Mucosa of descending colon (tissue), 3 donors: ENCODE measurements around the gene GPR87. TPM values are rescaled to one million over a fixed set of nuclear protein-coding genes. Genes with fewer than 3 reads are reported as not detected.

Source experiments
- ATAC-seq: fragments of 200-7000 bp; cut with Tn5 transposase; one replicate; pipeline ENCODE4 v1.9.1; 2020; ENCODE audit warnings: mild to moderate bottlenecking, moderate library complexity
- DNase-seq, 3 donors: peaks; one replicate each; pipeline ENCODE4 v3.0.0-alpha.2; 2020
- H3K36me3 ChIP-seq: fragments of 200-600 bp; one replicate; pipeline ENCODE4 v1.8.0; 2021; ENCODE audit warnings: low read depth, mild to moderate bottlenecking
- H3K4me1 ChIP-seq: fragments of 200-600 bp; one replicate; pipeline ENCODE4 v1.8.0; 2021; ENCODE audit warnings: low read depth, mild to moderate bottlenecking
- H3K4me3 ChIP-seq: fragments of 200-600 bp; one replicate; pipeline ENCODE4 v1.8.0; 2021; ENCODE audit warnings: mild to moderate bottlenecking
- H3K9me3 ChIP-seq: fragments of 200-600 bp; one replicate; pipeline ENCODE4 v1.8.0; 2021; ENCODE audit warnings: mild to moderate bottlenecking
- intact Hi-C, 2 donors: fragments of 100-400 bp; cut with DNase I in 1 of 2; cut with micrococcal nuclease in 1 of 2; formaldehyde crosslinking; loops; one replicate each; pipeline versions ENCODE4 v1.11.0 to v1.11.1; 2022; cut with DNase I, micrococcal nuclease
- long read RNA-seq, 2 donors: library from polyadenylated mRNA; unstranded; transcript quantifications; one replicate each; pipeline ENCODE4 v2.0.0, GENCODE V29; 2019 to 2021
- total RNA-seq, 3 donors: library from RNA; stranded (reverse); fragmentation: NEBNext Ultra II Directional in 2 of 3; extraction: Animal tissue kit (Norgen Biotek cat#: 25700) in 2 of 3; gene quantifications; one replicate each; pipeline versions ENCODE4 v1.2.1 to v1.2.4, GENCODE V29; 2021 to 2023
- TF ChIP-seq, protein P1 (sequence below): fragments of 200-600 bp; IDR thresholded peaks from one replicate; pipeline ENCODE4 v1.8.0; 2022; ENCODE audit warnings: antibody characterized with exemption, mild to moderate bottlenecking
- donor health status: DM: no; HTN: no; CAD: no; lungs with moderate emphysema.
- donor health status: DM: no; HTN: no; CAD: no.
- donor health status: DM: no; HTN: yes; CAD: no.

GPR87 gene, protein sequence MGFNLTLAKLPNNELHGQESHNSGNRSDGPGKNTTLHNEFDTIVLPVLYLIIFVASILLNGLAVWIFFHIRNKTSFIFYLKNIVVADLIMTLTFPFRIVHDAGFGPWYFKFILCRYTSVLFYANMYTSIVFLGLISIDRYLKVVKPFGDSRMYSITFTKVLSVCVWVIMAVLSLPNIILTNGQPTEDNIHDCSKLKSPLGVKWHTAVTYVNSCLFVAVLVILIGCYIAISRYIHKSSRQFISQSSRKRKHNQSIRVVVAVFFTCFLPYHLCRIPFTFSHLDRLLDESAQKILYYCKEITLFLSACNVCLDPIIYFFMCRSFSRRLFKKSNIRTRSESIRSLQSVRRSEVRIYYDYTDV
- total RNA-seq, result not detected
- long read RNA-seq, donor 1, result 0 reads
- long read RNA-seq, donor 2, result 0 reads

DNA sequence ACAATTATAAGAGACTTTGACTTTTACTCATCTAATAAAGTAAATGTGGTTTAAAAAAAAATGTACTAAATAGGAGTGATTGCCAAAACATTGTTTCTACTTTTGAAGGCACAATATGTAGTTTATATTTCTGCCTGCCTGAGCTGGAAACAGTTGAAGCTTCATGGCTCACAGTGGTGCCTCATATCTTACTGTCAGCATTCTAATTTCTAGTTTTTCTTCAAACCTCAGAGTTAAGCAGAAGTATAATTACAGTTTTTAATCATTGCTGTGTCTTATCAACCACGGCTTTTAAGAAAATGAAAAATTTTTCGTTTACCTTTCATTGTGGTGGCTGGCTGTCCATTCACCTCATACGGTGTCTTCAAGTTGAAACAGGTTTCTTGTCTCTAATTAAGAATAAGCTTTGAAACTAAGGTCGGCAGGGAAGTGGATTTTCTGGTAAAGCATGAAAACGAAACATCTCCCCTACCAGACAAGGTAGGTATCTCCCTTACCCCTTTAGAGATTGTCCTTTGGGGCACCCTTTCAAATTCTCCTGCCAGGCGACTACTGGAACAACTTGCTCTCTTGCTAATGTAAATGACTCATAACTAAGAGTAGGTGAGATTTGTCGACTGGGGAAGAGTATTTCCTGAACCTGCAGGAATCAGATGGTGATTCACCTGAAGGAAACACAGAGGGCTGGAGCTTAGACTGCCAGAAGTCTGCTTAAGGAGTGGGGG is at the start of gene GPR87:
Gene GPR87 (minus strand): TSS at position 554 of the 725 bp plus-strand sequence. CDS start 16,720 bp downstream, outside the sequence.
- Histone ChIP-seq H3K4me3 (no peak within 1 kb of the TSS), H3K9me3 (no peaks in the 10 kb centered on the region), H3K36me3 (no peaks in the 10 kb centered on the region), H3K4me1 (no peaks in the 10 kb centered on the region)
- TF ChIP-seq, protein P1, sequence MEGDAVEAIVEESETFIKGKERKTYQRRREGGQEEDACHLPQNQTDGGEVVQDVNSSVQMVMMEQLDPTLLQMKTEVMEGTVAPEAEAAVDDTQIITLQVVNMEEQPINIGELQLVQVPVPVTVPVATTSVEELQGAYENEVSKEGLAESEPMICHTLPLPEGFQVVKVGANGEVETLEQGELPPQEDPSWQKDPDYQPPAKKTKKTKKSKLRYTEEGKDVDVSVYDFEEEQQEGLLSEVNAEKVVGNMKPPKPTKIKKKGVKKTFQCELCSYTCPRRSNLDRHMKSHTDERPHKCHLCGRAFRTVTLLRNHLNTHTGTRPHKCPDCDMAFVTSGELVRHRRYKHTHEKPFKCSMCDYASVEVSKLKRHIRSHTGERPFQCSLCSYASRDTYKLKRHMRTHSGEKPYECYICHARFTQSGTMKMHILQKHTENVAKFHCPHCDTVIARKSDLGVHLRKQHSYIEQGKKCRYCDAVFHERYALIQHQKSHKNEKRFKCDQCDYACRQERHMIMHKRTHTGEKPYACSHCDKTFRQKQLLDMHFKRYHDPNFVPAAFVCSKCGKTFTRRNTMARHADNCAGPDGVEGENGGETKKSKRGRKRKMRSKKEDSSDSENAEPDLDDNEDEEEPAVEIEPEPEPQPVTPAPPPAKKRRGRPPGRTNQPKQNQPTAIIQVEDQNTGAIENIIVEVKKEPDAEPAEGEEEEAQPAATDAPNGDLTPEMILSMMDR, result no peak
- intact Hi-C loops, result no loop called here
- DNase-seq (no peak), ATAC-seq (no peak)

DNA sequence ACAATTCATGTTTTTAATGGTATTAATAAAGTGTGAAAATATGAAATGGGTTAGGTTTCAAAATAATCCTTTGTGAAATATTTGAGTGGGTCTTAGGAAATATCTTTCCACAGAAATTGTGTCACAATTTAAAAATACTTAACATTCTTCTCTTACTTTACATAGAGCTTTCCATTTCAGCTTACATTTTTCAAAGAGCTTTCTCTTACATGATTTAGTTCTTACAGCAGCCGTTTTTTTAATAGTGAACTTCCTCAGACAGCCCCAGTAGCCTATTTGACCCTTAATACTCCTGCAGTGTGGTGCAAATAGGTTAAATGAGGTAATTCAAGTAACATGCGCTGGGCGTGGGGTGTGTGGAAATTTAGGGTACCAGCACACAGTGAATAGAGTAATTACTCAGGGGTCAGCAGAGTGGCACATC is 46.1 kb upstream of the GPR87 start:
- DNase-seq (no peak), ATAC-seq (no peak)
- no peaks in the 10 kb centered on the region for H3K4me1 ChIP-seq
- intact Hi-C loops, result no loop called here
- no peak overlapping the region for H3K4me3 ChIP-seq
- H3K9me3 ChIP-seq, result no peaks in the 10 kb centered on the region
- TF ChIP-seq, protein P1, result no peak
- no peaks in the 10 kb centered on the region for H3K36me3 ChIP-seq

DNA sequence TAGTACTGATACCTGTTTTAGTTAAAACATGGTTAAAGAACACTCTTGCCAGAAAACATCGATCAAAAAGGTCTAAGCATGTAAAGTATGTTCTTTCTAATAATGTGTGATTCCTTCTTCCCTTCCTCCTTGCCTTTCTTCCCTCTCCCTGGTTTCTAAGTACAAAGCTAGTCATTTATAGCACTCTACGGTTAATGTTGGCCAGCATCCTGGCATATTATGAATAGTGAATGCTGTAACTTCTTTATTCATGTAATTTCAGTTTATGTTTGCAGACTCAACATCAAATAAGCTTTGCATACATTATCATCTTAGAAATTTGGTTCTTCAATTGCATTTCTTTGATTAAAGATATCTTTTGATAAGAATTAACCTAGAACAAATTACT is 40.8 kb upstream of the GPR87 start:
- Histone ChIP-seq H3K4me1 (no peaks in the 10 kb centered on the region), H3K4me3 (no peak overlapping the region), H3K9me3 (no peaks in the 10 kb centered on the region), H3K36me3 (no peaks in the 10 kb centered on the region)
- ATAC-seq, result no peak
- no peak for DNase-seq
- intact Hi-C loops, result no loop called here
- TF ChIP-seq, protein P1, result no peak

DNA sequence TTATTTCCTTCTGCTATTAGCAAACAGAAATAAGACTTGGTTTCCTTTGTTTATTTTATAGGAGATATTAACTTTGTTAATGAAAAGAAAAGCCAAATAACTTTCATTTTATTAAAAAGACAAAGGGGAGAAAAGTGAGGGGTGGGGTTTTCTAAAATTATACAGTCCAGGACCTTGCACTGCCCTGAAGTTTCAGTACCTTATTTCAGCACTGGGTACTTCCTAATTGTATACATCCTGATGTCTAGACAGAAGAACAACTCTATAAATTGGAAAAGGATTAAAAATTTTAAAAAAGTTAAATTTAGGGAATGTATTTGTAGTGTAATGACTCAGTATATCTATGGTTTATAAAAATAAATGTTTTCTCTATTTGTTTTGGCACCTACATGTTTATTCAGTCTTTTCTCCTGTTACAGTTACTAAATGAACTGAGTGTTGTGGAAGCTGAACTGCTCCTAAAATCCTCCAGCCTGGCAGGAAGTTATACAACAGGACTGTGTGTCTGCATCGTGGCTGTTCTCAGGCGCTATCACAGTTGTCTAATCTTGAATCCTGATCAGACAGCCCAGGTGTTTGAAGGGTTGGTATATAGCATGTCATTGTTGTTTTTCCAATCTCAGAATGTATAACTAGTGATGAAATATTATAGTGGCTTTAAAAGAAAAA is 40.3 kb upstream of the GPR87 start:
- ATAC-seq (no peak), DNase-seq (no peak)
- Histone ChIP-seq H3K36me3 (no peaks in the 10 kb centered on the region), H3K9me3 (no peaks in the 10 kb centered on the region), H3K4me1 (no peaks in the 10 kb centered on the region), H3K4me3 (no peak overlapping the region)
- intact Hi-C loops, result no loop called here
- TF ChIP-seq, protein P1, result no peak

DNA sequence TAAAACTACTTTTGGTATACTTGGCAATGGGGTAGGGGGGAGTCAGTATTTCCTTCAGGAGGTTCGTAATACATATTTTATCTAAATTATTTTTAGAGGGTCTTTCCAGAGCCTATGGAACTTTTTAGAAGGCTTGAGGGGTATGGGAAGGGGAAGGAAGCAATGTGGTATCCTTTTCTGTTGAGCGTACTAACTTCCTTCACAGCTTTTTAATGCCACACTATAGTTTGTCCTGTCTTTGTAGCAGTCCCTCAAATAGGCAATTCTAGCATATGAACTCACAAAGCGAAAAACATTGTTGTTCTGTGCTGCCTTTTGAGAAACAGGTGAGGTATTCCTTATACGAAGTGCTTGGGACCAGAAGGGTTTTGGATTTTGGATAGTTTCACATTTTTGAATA is 35.0 kb upstream of the GPR87 start:
- H3K4me3 ChIP-seq, result no peak overlapping the region
- DNase-seq, result no peak
- no peaks in the 10 kb centered on the region for H3K36me3 ChIP-seq
- no peaks in the 10 kb centered on the region for H3K9me3 ChIP-seq
- intact Hi-C loops, result no loop called here
- no peaks in the 10 kb centered on the region for H3K4me1 ChIP-seq
- TF ChIP-seq, protein P1, result no peak
- ATAC-seq, result no peak
